ENCODE results near the gene DAP.
"Not testable (repeated sequence)": the region's sequence is repeated elsewhere in the genome, so short reads cannot be mapped to it uniquely, and the experiment has no call there.

DAP gene

GRCh38 chr5:10792336-10792735 is 31.3 kb upstream of the DAP start:
- no peak overlapping the region for H3K4me3 ChIP-seq (ENCODE audit: low read length)
- no peak for TF ChIP-seq CTCF (IDR thresholded peaks at IDR 0.05; ENCODE audit: insufficient read depth, low read depth, low read length, missing control alignments)
- no peak for DNase-seq (ENCODE audit: low read depth)

- DNase-seq (ENCODE audit: low read depth): no peak
- TF ChIP-seq CTCF (IDR thresholded peaks at IDR 0.05; ENCODE audit: insufficient read depth, low read depth, low read length, missing control alignments): no peak
- no peak overlapping the region for H3K4me3 ChIP-seq (ENCODE audit: low read length)
These were observed 28.7 kb upstream of the DAP start for GRCh38 chr5:10789726-10790125.

- no peak for TF ChIP-seq CTCF (IDR thresholded peaks at IDR 0.05; ENCODE audit: insufficient read depth, low read depth, low read length, missing control alignments)
- no peak overlapping the region for H3K4me3 ChIP-seq (ENCODE audit: low read length)
- DNase-seq (ENCODE audit: low read depth): no peak
These were observed 28.0 kb upstream of the DAP start for GRCh38 chr5:10789021-10789420.

GRCh38 chr5:10788358-10788757 is 27.3 kb upstream of the DAP start:
- no peak for TF ChIP-seq CTCF (IDR thresholded peaks at IDR 0.05; ENCODE audit: insufficient read depth, low read depth, low read length, missing control alignments)
- no peak for DNase-seq (ENCODE audit: low read depth)
- no peak overlapping the region for H3K4me3 ChIP-seq (ENCODE audit: low read length)

- TF ChIP-seq CTCF (IDR thresholded peaks at IDR 0.05; ENCODE audit: insufficient read depth, low read depth, low read length, missing control alignments): no peak
These were observed 25.8 kb upstream of the DAP start for GRCh38 chr5:10786835-10787234.

GRCh38 chr5:10780208-10780607 is 19.2 kb upstream of the DAP start:
- not testable (repeated sequence) for H3K4me3 ChIP-seq (ENCODE audit: low read length); DNase-seq (ENCODE audit: low read depth)

More at GRCh38 chr5:10786835-10787234, 25.8 kb upstream of the DAP start:
- no peak for DNase-seq (ENCODE audit: low read depth)
- H3K4me3 ChIP-seq (ENCODE audit: low read length): no peak overlapping the region

GRCh38 chr5:10779592-10779991 is 18.6 kb upstream of the DAP start:
- no peak overlapping the region for H3K4me3 ChIP-seq (ENCODE audit: low read length)
- DNase-seq (ENCODE audit: low read depth): no peak
- TF ChIP-seq CTCF (IDR thresholded peaks at IDR 0.05; ENCODE audit: insufficient read depth, low read depth, low read length, missing control alignments): no peak
